A673 (cell line): Measurements from ENCODE around the gene ENPP5. TPM values are rescaled to one million over a fixed set of nuclear protein-coding genes. Genes with fewer than 3 reads are reported as not detected.

Experiments
- BruUV-seq: library from RNA; stranded (reverse); fragments of 400-500 nt; replicated peaks from 2 replicates; lab custom pipeline; 2021; lab: Mats Ljungman, UMichigan
- CTCF ChIA-PET: fragments of 300-600 bp; sonication (Branson Sonifier 250); formaldehyde crosslinking; loops from one replicate; lab custom pipeline; 2022; ENCODE audit warnings: antibody characterized with exemption; lab: Charles Lee
- POLR2A ChIA-PET: fragments of 300-600 bp; sonication (Branson Sonifier 250); formaldehyde crosslinking; loops from one replicate; lab custom pipeline; 2022; ENCODE audit warnings: antibody characterized with exemption; ENCODE audit not compliant: low non-redundant PET; lab: Charles Lee
- DNase-seq: peaks from one replicate; pipeline ENCODE4 v3.0.0-alpha.2; 2015; ENCODE audit warnings: low spot score
- H3K27ac ChIP-seq: fragments of 200-600 bp; sonication (generic); 2 replicates; pipeline ENCODE4 v1.5.1; 2016; ENCODE audit warnings: mixed run types, low read depth, mild to moderate bottlenecking, mixed read lengths, antibody characterized with exemption, low read length; ENCODE audit not compliant: poor library complexity, severe bottlenecking
- H3K27me3 ChIP-seq: fragments of 200-600 bp; sonication (generic); replicated peaks from 2 replicates; pipeline ENCODE4 v1.6.1; 2017; ENCODE audit warnings: mixed run types, low read depth, mild to moderate bottlenecking, mixed read lengths, antibody characterized with exemption, low read length; ENCODE audit not compliant: insufficient read depth, poor library complexity
- H3K36me3 ChIP-seq: fragments of 200-600 bp; sonication (generic); 2 replicates; pipeline ENCODE4 v1.6.1; 2016; ENCODE audit warnings: mixed run types, mild to moderate bottlenecking, mixed read lengths, antibody characterized with exemption, low read length; ENCODE audit not compliant: insufficient read depth, poor library complexity, severe bottlenecking
- H3K4me1 ChIP-seq: fragments of 200-600 bp; sonication (generic); 2 replicates; pipeline ENCODE4 v1.6.1; 2017; ENCODE audit warnings: mixed run types, mild to moderate bottlenecking, mixed read lengths, antibody characterized with exemption, low read length; ENCODE audit not compliant: insufficient read depth, poor library complexity, severe bottlenecking
- H3K4me3 ChIP-seq: fragments of 200-600 bp; sonication (generic); 2 replicates; pipeline ENCODE4 v1.5.1; 2016; ENCODE audit warnings: low read depth, mixed run types, mild to moderate bottlenecking, mixed read lengths, low read length; ENCODE audit not compliant: poor library complexity, severe bottlenecking
- H3K9me3 ChIP-seq: fragments of 200-600 bp; sonication (generic); 2 replicates; pipeline ENCODE4 v1.6.1; 2016; ENCODE audit warnings: mixed run types, low read depth, mild to moderate bottlenecking, mixed read lengths, antibody characterized with exemption, low read length; ENCODE audit not compliant: poor library complexity, severe bottlenecking
- EZH2 ChIP-seq: fragments of 200-600 bp; sonication (generic); IDR thresholded peaks from 2 replicates; pipeline ENCODE4 v1.6.1; 2017; ENCODE audit warnings: borderline replicate concordance, low read depth, mild to moderate bottlenecking, mixed read lengths, antibody characterized with exemption, low read length; ENCODE audit not compliant: poor library complexity, severe bottlenecking
- intact Hi-C: fragments of 100-400 bp; cut with micrococcal nuclease; formaldehyde crosslinking; loops from one replicate; pipeline ENCODE4 v1.10.0; 2022; ENCODE audit not compliant: unreplicated experiment
- total RNA-seq: library from RNA; stranded (reverse); gene quantifications from 2 replicates; pipeline ENCODE4 v1.2.3, GENCODE V29; 2021
- TF ChIP-seq, protein P1 (sequence below): fragments of 300-800, 200-600 bp; sonication (generic); conservative IDR thresholded peaks from 2 replicates; pipeline ENCODE4 v1.5.1; 2017; ENCODE audit warnings: low read depth, mild to moderate bottlenecking, antibody characterized with exemption, low read length, moderate library complexity, mixed read lengths

ENPP5 gene
- total RNA-seq, 1 experiment from 2014 or later = not detected

DNA sequence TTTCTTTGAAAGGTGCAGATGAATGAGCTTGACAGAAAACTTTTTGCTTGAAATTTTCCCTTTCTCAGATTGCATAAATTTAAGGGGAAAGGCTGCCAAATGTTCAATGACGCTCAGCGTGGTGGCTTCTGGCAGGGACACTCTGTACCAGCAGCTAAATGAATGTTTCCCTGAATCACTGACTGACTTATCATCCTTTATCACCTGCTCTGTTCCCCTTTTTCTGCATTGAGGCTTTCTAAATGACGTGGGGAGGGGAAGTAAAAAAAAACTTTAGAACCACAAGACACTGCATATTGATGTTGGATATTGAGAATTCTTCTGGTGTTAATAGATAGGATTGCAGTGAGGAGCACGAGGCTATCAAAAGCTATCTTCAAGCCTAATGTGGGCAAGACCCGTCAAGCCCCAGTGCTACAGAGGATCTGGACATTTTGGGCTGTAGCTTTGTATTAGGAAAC lies 46.9 kb upstream of the ENPP5 start:
- CTCF ChIA-PET = no interaction called here

DNA sequence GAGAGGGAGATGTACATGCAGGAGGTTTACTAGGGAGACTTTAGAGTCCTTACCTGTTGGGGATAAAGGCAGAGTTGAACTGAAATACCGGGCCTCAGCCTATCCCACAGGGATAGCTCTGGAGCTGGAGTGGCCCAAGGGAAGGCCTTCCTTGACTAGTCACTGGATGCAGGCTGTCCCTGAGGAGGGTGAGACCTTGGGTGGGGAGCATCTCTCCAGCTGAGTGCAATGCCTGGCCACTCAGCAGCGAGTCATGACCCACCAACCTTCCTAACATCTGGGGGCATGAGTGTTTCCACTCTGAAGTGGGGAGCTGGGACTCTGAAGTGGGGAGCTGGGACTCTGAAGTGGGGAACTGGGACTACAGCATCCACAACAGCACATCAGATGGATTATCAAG lies 46.1 kb upstream of the ENPP5 start:
- no peak overlapping the region for H3K27ac ChIP-seq
- no peaks in the 10 kb centered on the region for H3K4me1 ChIP-seq
- no peak for DNase-seq
- H3K36me3 ChIP-seq = no peaks in the 10 kb centered on the region
- ChIA-PET CTCF (no interaction called here), POLR2A (no interaction called here)
- intact Hi-C loops = no loop called here
- no peaks in the 10 kb centered on the region for H3K27me3 ChIP-seq
- no peak overlapping the region for H3K4me3 ChIP-seq
- TF ChIP-seq EZH2 = no peak
- TF ChIP-seq, protein P1, sequence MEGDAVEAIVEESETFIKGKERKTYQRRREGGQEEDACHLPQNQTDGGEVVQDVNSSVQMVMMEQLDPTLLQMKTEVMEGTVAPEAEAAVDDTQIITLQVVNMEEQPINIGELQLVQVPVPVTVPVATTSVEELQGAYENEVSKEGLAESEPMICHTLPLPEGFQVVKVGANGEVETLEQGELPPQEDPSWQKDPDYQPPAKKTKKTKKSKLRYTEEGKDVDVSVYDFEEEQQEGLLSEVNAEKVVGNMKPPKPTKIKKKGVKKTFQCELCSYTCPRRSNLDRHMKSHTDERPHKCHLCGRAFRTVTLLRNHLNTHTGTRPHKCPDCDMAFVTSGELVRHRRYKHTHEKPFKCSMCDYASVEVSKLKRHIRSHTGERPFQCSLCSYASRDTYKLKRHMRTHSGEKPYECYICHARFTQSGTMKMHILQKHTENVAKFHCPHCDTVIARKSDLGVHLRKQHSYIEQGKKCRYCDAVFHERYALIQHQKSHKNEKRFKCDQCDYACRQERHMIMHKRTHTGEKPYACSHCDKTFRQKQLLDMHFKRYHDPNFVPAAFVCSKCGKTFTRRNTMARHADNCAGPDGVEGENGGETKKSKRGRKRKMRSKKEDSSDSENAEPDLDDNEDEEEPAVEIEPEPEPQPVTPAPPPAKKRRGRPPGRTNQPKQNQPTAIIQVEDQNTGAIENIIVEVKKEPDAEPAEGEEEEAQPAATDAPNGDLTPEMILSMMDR = no peak
- BruUV-seq = no TSS peak
- H3K9me3 ChIP-seq = no peaks in the 10 kb centered on the region

More for the DNA sequence above, 46.9 kb upstream of the ENPP5 start:
- POLR2A ChIA-PET = no interaction called here
- no peaks in the 10 kb centered on the region for H3K36me3 ChIP-seq
- no peaks in the 10 kb centered on the region for H3K4me1 ChIP-seq
- intact Hi-C loops = no loop called here
- no peak overlapping the region for H3K4me3 ChIP-seq
- BruUV-seq = no TSS peak
- H3K27ac ChIP-seq = no peak overlapping the region
- no peak for DNase-seq
- no peaks in the 10 kb centered on the region for H3K9me3 ChIP-seq
- no peaks in the 10 kb centered on the region for H3K27me3 ChIP-seq
- TF ChIP-seq EZH2 = no peak
- TF ChIP-seq, protein P1 = no peak

DNA sequence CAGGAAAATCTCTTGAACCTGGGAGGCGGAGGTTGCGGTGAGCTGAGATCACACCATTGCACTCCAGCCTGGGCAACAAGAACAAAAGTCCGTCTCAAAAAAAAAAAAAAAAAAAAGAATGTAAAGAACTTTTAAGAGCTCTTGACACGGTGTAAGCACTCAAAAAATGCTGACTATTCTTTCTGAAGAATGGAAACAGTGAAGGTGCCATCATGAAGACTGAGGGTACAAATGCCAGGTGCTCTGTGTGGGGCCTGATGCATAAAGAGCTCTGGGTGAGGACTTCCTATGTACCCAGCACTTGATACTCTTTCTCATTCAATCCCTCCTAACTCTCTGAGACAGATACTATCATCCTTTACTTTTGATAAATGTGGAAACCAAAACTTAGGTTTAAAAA lies 45.0 kb upstream of the ENPP5 start:
- Histone ChIP-seq H3K4me1 (no peaks in the 10 kb centered on the region), H3K27me3 (no peaks in the 10 kb centered on the region), H3K36me3 (no peaks in the 10 kb centered on the region), H3K4me3 (no peak overlapping the region), H3K9me3 (no peaks in the 10 kb centered on the region), H3K27ac (no peak overlapping the region)
- no peak for TF ChIP-seq EZH2
- TF ChIP-seq, protein P1 = no peak
- CTCF ChIA-PET = no interaction called here
- no TSS peak for BruUV-seq
- intact Hi-C loops = no loop called here
- no peak for DNase-seq
- POLR2A ChIA-PET = no interaction called here
